Right kidney (tissue), 1 donor: Measurements from ENCODE around the gene SDK2.
A peak's percentile ranks its signal among the peaks of the same experiment; 100 is the strongest.

Source experiments
- DNase-seq: peaks from one replicate; pipeline ENCODE4 v3.0.0-alpha.2; 2016

The SDK2 gene

DNA sequence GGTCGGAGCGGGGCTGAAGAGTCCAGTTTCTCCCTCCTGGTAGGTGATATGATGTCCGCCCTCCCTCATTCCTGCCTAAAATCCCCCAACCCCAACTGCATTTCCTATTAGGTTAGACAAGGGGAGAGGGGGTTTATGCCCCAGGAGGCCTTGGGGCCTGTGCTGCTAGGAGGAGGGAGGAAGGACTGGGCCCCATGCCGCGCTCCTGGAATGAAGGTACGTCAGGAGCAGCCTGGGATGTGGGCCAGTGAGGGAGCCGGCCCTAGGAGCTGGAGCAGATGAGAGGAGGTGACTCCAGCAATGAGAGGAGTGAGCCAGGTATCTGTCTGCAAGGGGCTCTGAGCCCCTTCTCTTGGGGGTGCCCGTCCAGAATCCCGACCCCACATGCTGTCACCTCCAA is 285.6 kb downstream of the SDK2 start:
- no peak for DNase-seq

DNA sequence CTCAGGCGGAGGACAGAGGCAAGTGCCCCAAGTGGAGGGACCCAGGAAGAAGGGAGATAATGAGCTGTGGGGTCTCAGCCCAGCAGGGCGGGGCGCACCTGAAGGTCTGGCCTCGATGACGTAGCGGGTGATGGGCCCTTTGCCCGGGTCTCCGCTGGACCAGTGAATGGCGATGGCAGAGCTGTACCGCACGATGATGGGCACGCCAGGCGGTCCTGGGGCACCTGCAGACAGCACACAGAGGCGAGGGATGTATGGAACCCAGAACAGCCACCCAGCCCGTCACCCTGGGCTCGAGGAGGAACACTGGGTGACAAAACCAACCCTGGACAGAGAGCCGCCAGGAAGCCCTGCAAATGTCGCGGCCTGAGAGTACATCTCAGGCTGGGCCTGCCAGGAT is 286.3 kb downstream of the SDK2 start:
- DNase-seq, result no peak

DNA sequence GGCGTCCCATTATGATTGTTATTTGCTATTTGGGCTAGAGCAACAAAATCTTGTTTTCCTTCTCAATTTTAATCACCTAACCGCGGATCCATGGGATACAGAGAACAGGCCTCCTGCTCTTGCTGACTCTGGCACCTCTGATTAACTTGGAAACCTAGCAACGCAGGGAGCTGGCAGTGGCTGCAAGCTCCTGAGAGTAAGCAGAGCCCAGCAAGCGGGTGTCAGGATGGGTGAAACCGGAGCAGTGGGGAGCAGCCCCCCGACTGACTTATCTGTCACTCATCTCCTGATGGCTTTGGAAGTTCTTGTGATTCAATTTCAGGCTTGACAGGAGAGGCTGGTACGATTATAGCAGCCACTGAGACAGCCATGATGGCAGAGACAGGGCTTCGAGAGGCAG is 286.9 kb downstream of the SDK2 start:
- no peak for DNase-seq

DNA sequence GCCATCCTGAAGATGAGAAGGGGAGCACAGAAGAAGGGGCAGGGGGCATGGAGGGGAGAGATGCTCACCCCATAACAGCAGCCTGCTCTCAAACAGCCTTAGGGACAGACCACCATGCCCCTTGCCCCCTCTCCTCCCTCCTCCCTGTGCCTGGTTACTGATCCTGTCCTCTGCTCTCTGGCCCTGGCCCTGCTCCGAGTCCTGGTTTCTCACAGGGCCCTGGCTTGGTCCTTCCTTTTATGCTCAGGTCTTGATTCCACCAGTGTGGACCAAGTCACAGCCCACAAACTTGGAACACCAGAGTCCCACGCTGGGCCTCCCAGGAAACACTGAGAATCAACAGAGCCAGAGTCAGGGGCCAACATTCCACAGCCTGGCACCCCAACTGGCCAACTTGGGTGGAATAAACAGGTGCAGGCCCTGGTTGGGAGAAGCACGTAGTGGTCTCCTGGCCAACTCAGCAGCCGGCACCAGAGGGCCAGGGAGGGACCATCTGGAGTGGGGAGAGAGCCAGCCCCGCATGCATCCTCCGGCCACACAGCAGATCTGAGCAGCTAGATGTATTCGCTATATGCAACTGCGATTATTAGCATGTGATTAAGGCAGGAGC is 287.6 kb downstream of the SDK2 start:
- no peak for DNase-seq

DNA sequence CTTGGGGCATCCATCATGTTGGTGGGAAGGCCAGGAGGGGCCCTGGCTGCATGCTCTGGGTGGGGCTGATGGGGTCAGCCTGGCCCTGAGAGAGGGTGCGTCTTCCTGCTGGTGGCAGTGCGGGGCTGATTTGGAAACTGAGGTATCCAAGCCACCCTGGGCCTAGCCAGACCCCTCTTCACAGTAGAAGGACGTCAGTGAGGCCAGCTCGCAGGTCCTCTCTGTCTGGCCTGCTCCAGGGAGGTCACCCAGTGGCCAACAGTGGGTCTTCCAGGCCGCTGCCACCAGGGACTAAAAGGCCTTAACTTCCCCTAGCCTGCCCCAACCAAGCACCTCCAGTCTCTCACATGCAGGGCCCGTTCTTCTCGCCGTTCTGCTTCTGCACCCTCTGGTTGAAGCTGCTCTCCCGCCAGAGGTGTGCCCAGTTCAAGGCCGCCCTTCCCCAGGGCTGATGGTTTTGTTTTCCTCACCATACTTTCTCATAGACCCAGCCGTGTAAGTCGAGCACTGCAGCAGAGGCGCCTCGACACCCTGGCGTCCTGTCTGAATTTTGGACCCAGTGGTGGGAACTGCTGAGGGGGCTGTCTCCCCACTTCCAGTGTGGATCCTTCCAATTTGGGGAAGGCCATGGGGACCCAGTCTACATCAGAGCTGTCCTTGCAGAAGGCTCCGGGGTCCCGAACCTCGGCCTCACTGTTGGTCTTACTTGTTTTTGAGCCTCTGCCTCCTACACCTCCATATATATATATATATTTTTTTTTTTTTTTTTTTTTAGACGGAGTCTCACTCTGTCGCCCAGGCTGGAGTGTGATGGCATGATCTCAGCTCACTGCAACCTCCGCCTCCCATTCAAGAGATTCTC is 289.6 kb downstream of the SDK2 start:
- DNase-seq, result no peak

DNA sequence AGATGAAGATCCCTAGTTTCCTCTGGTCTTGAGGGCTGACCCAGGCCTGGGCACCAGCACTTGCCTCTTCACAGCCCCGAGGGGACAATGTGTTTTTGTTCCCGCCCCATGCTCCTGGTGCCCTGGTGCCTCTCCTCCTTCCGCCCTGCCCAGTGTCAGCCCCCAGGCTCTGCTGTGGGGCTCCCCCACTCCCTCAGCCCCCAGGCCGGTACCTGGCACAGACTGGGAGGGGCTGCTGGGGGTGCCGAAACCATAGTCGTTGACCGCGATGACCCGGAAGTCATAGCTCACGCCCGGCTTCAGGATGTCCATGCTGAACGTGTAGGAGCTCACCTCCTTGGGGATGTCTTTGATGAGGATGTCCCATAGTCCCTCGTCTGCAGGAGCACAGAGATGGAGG is 292.0 kb downstream of the SDK2 start:
- no peak for DNase-seq

DNA sequence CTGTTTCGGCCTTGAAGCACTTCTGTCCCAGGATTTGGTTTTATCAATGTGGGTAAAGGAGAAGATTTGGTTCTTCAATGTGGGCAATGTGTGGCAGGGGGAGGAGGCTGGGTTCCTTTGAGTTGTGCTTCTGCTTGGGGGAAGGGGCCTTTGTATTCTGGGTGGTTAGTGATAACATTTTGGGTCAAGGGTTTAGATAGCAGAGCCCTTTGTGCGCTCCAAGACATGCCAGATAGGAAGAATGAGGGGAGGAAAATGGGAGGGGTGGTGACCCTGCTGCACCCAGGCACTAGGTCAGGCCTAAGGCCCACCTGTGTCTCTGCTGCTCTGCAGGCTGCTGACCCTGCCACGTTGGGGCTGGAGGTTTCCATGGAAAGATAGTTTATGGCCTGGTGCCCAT is 292.5 kb downstream of the SDK2 start:
- no peak for DNase-seq

DNA sequence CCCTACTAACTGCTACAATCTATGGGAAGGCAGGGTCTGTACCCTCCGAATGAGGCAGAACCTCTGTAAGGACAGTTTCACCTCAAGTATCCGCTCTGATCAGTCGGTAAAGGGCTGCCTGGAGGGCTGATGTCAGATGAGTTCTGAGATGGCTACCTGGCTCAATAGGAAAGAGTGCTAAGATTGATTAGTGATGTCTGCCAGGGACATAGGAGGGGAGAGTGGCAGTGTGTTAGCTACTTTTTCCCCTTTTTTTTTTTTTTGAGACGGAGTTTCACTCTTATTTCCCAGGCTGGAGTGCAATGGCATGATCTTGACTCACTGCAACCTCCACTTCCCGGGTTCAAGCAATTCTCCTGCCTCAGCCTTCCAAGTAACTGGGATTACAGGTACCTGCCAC is 293.4 kb downstream of the SDK2 start:
- DNase-seq, result no peak

DNA sequence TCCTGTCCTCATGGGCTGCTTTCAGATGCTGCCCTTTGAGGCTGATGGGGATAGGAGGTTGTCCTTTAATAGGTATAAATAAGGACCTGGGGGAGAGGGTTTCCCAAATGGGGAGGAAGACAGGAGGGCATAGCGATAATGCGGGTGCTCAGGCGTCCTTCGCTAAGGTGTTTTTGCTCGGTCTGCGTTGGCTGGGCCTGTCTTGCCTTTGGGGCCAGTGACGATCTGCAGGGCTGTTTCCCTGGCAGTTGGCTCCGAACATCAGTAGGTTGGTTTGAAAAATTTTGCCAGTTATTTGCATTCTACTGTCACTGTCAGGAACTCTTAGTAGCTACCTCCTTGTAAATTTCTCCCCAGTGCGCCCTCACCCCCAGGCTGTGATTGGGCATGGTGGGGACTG is 294.6 kb downstream of the SDK2 start:
- no peak for DNase-seq

DNA sequence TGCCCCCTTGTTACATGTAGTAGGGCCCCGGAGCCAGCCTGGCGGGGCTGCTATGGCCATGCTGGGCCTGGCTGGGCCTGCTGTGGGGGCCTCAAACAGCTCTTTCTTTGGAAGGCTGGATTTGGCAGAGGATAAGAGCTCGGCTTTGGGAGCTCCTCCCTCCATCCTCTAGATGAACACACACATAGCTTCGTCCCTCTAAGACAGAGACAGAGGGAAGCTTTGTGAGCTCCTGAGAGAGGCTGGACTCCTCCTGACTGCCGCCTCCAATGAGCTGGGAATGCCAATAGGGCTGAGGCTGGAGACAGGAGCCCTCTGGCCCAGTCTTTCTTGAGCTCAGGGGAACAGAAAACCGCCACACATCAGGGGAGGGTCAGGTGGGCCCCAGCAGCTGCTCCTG is 295.1 kb downstream of the SDK2 start:
- peak; percentile 40 for DNase-seq

DNA sequence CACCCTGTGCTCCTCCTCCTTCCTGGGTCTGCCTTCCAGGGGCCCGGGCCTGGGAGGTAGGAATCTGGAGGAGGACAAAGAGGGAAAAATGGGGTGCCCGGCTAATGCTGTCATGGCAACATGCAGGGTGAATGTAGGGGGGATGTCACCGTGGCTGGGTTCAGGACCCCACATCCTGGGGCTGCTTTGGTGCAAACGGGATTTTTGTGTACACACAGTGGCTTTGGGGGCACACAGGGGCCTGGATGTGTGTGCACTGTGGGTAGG is 295.5 kb downstream of the SDK2 start:
- DNase-seq, result no peak

DNA sequence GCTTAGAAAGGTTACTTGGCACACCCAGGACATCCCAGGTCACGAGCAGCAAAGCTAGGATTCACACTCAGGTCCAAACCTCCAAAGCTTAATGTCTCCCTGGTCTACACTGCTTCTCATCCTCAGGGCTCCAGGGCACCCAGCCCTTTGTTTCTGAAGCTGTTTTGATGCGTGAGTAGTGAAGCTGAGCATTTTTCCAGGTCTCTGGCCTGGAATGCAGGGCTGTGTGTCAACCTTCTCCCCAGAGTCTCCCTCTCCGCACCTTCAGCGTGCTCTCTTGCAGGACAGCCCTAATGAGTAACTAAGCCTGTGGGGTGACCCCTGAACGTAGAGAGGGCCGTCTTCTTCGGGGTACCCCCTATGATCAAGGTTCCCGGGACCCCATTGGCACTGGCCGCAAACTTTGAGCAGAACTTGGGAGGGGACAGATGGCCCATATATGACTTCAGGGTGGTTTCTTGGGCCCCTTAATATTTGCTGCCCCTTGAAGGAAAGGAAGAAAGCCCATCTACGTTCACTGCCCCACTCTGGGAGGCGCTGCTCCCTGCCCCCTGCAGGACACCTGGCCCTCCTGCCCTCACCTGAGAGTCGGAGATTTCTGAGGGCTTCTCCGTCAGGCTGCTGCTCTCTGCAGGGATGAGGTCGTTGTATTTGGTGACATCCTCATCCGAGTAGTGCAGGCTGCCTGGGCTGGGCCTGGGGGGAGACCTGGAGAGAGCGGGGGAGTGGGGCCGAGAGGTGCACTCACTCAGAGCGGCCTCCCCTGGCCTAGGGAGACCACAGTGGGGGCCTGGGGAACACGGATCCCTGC is 296.0 kb downstream of the SDK2 start:
- peak; percentile 6 for DNase-seq

DNA sequence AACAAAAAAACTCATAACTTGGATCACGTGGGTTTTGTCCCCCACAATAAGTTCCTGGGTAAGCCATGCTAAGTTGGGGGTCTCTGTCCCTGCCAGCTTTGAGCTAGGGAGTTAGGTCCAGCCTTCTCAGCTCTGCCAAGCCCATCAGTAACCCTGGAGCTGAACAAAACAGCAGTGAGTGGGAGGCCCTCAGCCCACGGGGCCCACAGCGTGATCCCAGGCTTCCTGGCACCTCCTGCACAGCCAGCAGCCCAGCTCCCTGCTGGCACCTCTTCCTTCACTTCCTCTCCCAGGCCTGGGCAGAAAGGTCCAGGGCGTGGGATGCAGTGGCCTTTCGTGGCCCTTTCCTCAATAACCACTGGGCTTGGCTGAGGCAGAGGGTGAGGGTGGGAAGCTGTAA is 296.9 kb downstream of the SDK2 start:
- DNase-seq, result no peak

DNA sequence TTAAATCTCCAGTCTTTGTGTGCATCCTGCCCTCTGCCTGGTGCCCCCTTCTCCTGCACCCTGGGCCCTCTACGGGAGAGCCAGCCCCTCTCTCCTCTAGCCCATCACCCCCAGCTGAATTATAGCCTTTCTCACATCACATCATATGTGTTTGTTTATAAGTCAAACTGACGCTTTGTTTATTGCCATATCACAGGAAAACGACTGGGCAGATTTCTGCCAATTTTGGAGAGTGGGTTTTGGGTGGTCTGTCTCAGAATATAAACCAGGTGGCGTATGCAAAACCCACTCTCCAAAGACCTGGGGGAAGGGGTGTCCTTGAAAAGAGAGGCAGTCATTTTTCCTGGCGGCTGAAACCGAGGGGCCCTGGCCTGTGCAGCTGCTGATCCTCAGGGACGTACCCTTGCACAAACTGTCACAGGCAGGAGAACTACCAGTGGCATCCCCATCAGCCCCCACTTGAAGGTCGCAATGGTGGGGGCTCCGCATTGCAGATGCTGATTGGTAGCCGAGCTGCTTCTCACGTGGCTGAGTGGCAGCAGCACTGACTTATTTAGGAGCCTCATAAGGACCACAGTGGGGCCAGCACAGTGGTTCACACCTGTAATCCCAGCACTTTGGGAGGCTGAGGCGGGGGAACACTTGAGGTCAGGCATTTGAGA is 297.6 kb downstream of the SDK2 start:
- no peak for DNase-seq

DNA sequence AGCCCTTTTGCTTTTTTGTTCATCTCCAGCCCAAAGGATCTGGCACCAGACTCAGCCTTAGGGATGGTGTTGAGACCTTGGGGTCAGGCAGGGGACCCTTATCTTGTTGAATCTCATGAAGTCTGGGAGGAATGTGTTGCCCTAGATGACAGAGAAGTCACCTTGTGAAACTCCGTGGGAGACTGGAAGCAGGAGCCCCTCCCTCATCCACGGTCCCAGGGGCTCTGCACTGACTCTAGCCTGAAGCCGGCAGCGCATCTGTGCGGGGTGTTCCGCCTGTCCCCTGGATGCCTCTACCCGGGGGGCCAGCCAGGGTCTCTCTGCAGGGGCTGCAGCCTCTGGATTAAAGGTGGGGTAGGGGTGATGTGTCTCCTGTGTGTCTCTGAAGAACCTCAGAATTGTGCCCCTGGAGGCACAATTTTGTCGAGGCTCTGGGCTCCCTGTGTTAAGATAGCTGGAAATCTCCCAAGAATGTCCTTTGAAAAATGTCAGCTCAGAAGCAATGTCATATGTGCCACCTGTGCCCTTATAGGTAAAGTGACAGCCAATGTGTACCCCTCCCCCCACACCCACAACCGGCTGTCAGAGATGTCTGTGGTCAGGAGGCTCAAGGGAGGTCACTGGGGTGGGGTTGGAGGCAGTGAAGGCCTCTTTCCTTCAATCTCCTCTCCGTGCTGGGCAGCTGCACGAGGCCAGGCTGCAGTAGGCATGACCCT is 300.3 kb downstream of the SDK2 start:
- no peak for DNase-seq

DNA sequence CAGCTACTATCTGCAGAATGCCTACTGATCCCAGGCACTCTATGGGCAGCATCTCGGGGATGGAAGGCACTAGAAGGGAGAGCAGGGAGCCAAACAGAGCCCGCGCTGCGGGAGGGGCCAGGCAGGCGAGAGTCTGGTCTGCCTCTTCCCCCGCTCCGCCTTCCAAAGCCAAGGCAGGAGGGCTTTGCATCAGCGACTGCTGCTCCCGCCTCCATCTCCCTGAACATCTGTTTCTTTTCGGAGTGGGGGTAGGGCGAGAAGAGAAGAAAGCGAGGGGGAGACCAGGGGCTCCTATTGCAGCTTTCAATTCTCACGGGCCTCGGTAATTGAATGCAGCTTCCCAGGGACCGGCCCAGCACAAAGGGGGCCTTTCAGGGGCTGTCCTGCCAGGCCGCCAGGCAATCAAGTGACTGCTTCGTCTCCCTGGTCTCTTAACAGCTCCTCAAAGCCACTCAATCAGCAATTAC is 301.0 kb downstream of the SDK2 start:
- DNase-seq, result peak; percentile 80

DNA sequence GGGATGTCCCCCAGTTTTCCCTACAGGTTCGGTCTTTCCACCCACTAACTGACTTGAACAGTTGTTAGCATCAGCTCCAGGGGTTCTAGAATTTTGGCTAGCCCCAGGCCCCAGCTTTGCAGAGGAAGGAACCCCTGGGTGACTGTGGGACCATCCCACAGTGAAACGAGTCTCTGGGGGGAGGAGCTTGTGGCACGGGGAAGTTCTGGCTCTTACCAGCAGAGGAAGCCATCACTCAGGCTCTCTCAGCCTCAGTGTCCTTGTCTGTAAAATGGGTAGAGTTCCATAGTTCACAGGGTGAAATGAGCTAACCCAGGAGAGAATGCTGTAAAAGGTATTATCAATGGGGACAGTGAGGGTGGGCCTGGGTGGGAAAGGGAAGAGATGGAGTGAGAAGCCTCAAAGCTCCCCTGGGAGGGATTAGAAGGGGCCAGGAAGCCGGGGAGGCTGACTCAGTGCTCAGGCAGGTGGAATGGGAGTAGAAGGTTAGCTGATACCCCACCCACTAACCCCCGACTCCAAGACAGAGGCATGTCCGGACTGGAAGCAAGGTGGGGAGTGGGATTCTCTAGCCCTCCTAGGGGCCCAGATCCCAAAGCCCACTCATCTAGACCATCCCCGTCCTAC is 301.6 kb downstream of the SDK2 start:
- no peak for DNase-seq

DNA sequence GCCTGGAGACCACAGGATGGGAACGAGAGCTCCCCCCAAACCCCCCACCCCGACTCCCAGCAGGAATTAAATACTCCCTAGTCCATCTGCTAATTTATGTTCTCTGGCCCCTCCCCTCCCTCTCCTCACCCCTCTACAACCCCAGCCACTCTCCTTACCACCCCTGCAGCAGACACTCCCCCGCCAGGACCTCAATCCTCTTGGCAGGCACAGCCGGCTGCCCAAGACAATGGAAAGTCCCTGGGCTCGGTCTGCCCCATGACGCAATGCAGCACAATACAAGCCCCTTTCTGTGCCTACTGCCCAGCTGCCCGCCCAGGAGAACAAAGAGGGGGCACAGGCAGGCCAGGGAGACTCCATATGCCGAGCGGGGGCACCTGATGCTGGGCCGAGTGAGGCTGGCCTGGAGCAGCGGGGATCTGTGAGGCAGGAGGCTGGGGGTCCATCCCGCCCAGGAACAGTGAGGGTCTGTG is 302.2 kb downstream of the SDK2 start:
- peak; percentile 73 for DNase-seq

DNA sequence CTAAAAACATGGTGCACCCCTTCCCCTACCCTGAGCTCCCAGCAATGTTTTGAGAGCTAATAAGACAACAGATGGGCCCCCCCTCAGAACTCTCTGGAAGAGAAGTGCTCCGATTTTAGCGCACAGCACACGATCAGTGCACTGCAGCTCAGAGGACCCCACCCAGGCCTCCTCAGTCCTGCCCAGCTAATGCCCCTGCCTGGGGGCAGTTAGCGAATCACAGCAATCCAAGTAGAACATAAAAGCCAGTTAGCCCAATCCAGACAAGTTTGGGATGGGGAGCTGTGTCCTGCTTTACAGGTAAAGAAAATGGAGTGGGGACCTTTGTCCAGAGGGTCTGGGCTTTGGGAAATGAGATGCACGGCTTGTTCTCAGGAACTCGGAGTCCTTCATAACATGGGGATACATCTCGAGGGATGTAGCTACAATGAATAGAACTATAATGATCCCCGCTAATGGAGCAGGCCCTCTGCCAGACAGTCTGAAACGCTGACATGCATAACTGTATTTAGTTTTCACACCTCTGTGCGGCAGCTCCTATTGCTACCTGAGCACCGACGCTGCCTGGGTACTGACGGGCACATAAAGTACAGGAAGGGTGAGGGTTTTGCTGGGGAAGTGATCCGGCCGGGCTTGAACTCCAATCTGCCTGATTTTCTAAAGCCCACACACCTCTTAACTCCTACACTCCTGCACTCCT is 302.7 kb downstream of the SDK2 start:
- DNase-seq, result peak; percentile 67

DNA sequence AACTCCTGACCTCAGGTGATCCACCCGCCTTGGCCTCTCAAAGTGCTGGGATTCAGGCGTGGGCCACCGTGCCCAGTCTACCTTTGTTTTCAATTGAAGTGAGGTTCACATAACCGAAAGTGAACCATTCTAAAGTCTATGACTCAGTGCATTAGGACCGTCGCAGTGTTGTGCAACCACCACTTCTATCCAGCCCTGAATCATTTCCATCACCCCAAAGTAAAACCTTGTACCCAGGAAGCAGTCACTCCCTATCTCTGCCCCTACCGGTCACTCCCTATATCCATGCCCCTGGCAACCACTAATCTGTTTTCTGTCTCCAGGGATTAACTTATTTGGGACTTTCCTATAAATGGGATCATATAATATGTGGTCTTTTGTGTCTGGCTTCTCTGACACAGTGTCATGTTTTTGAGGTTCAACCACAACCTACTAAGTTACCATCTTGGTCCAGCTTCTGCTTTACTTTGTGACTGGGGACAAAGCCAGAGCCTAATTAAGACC is 304.1 kb downstream of the SDK2 start:
- DNase-seq, result no peak
